SK-N-DZ (cell line): ENCODE data around the gene C19orf44.
A peak's percentile ranks its signal among the peaks of the same experiment; 100 is the strongest.
"Not testable (repeated sequence)": the region's sequence is repeated elsewhere in the genome, so short reads cannot be mapped to it uniquely, and the experiment has no call there.

Experiments
- DNase-seq: peaks from one replicate; pipeline ENCODE4 v3.0.0-alpha.2; 2015; ENCODE audit warnings: low spot score

C19orf44 gene

GRCh38 chr19:16466802-16467427 is 29.3 kb upstream of the C19orf44 start:
- DNase-seq: not testable (repeated sequence)

DNA sequence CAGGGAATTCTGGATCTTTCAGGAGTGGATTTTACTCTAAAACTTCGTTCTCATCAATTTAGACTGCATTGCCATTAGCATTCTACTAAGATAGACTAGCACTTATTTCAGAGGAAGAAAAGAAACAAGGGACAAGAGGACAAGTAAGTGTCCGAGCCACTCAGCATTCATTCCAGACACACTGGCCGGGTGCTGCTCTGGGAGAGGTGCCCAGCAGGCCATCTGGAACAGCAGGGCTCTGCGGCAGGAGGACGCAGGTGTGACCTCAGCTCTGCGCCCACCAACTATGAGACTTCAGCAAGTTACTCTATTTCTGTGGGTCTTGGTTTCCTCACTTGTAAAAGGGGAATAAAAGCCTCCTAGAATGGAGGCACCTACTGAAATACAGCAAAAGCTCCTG is 28.6 kb upstream of the C19orf44 start:
- no peak for DNase-seq

DNA sequence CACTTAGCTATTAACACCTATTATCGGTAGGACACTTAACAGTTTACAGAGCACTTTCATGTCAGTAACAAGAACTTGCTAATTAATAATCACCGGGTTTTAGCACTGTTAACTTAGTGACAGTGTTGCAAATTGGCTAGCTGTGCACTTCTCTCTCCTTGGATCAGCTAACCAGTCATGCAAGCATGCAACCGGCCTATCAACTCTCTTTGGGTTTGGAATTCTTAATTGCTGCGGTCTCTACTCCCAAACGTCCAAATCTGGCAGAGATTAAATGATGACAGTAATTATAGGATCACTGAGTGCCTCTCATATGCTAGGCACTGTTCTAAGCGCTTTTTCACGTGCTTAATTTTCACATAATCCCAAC is 25.7 kb upstream of the C19orf44 start:
- DNase-seq: no peak

DNA sequence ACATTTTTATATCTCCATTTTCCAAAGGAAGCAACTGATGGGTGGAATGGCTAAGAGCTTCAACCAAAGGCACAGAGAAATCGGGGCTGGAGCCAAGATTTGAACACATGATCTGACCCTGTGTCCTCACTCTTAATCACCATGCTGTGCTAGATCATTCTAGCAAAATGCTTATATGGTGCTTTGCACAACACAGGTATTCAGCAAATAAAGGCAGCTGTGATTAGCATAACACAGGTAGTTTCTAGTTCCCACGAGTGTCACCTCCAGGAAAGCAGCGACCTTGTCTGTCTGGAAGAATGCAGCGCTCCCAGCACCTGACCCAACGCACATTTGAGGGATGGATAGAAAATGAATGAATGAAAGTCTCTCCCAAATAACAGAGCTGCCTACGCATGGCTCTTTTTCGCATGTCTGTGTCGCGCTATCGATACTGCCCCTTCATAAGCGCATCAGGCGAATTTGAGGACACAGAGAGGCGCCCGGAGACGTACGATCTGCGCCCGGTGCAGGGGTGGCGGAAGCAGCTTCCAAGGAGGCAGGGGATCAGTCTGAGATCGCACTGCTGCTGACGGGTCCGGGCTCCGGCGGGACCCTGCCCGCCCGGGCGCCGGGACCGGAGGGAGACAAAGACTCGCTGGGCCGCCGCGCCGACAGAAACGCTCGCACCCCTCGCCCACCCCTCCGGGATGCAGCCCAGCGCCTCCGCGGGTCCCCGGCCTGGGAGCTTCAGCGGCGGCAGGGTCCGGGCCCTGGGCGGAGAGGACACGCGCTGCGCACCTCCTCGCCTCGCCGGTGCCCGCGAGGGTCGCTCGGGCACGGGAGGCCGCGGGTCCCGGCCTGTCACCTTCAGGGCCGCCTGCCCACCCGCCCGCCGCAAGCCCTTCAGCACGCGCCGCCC is 25.0 kb upstream of the C19orf44 start:
- no peak for DNase-seq

DNA sequence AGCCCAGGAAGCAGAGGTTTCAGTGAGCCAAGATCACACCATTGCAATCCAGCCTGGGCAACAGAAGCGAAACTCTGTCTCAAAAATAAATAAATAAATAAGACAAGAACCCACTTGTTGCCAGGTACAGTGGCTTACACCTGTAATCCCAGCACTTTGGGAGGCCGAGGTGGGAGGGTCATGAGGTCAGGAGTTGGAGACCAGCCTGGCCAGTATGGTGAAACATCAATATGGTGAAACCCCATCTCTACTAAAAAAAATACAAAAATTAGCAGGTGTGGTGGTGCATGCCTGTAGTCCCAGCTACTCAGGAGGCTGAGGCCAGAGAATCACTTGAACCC is 23.7 kb upstream of the C19orf44 start:
- not testable (repeated sequence) for DNase-seq

GRCh38 chr19:16472992-16473391 is 23.2 kb upstream of the C19orf44 start:
- no peak for DNase-seq

GRCh38 chr19:16473875-16474392 is 22.3 kb upstream of the C19orf44 start:
- DNase-seq: no peak

- peak; percentile 26 for DNase-seq
These were observed 19.8 kb upstream of the C19orf44 start for GRCh38 chr19:16476401-16476800.

- no peak for DNase-seq
These were observed 18.9 kb upstream of the C19orf44 start for GRCh38 chr19:16477311-16477710.

DNA sequence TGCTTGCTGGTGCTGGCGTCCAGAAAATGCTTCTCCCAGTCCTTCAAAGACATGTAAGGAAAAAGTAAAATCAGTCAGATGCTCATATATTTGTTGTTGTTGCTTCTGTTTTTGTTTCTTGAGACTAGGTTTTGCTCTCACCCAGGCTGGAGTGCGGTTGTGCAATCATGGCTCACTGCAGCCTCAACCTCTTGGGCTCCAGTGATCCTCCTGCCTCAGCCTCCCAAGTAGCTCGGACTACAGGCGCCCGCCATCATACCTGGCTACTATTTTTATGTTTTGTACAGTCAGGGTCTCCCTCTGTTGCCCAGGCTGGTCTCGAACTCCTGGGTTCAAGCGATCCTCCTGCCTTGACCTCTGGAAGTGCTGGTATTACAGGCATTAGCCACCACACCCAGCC is 13.4 kb upstream of the C19orf44 start:
- DNase-seq: no peak

DNA sequence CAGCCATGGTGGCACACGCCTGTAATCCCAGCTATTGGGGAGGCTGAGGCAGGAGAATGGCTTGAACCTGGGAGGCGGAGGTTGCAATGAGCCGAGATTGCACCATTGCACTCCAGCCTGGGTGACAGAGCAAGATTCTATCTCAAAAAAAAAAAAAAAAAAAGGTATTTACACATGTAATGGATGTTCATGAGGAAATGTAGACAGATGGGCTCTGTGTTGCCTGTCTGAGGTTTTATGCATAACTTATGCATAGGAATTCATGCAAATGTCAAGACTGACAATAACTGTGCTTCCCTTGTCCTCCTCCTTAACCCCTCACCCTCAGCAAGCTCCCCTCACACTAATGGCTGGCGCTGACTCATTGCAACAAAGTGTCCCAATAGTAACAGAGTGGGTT is 9.7 kb upstream of the C19orf44 start:
- not testable (repeated sequence) for DNase-seq

DNA sequence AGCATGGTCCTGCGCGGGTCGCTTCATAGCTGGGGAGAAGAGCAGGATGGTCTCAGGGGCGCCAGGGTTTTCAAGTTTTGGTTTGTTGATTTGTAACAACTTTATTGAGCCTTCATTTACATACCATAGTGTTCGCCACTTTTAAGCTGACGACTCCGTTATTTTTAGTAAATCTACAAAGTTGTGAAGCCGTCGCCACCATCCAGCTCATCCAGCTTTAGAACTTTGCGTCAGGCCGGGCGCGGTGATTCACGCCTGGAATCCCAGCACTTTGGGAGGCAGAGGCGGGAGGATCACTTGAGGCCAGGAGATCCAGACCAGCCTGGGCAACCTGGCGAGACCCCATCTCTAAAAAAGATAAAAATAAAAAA is 404 bp downstream of the C19orf44 start:
- no peak for DNase-seq

DNA sequence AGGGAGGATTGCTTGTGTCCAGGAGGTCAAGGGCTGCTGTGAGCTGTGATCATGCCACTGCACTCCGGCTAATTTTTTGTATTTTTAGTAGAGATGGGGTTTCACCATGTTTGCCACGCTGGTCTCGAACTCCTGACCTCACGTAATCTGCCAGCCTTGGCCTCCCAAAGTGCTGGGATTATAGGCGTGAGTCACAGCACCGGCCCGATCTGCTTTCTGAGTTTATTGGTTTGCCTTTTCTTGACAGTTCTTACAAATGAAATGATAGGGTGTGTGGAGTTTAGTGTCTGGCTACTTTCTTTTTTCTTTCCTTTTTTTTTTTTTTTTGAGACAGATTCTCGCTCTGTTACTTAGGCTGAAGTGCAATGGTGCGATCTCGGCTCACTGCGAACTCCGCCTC is 848 bp downstream of the C19orf44 start:
- no peak for DNase-seq

DNA sequence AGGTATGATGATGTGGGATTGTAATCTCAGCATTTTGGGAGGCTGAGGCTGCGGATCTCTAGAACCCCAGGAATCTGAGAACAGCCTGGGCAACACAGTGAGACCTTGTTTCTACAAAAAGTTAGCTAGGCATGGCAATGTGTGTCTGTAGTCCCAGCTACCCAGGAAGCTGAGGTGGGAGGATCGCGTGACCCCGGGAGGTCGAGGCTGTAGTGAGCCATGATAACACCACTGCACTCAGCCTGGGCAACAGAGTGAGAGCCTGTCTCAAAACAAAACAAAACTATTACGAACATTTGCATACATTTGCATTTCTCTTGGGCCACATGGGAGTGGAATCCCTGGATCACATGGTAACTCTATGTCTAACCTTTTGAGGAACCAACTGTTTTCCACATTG is 1.6 kb downstream of the C19orf44 start:
- no peak for DNase-seq

GRCh38 chr19:16504271-16504670 is 8.1 kb downstream of the C19orf44 start:
- no peak for DNase-seq

- not testable (repeated sequence) for DNase-seq
These were observed 10.0 kb downstream of the C19orf44 start for GRCh38 chr19:16506161-16506560.

DNA sequence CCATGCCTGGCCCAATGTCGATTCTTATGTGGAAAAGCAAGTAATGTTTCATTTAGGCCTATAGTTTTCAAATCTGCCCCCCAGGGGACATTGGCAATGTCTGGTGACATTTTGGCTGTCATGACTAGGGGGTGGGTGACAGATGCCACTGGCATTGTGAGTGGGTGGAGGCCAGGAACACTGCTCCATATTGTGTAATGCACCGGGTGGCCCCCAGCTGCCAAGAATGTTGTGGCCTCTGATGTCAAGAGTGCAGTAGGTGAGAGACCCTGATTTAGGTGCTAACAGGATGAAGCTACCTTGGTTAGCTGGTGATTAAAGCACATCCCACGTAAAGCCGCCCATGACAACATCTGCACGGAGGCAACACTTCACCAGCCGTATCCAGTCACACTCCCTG is 10.8 kb downstream of the C19orf44 start:
- no peak for DNase-seq

DNA sequence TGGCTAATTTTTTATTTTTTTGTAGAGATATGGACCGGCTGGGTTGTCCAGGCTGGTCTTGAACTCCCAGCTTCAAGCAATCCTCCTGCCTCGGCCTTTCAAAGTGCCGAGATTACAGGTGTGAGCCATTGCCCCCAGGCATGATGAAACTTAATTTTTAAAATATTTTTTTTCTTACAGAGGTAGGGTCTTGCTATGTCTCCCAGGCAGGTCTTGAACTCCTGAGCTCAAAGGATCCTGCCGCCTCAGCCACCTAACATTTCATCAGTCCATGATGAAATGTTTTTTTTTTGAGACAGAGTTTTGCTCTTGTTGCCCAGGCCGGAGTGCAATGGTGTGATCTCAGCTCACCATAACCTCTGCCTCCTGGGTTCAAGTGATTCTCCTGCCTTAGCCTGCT is 12.4 kb downstream of the C19orf44 start:
- no peak for DNase-seq

GRCh38 chr19:16509141-16510061 is 13.2 kb downstream of the C19orf44 start:
- no peak for DNase-seq

GRCh38 chr19:16512611-16513010 is 16.4 kb downstream of the C19orf44 start:
- not testable (repeated sequence) for DNase-seq

DNA sequence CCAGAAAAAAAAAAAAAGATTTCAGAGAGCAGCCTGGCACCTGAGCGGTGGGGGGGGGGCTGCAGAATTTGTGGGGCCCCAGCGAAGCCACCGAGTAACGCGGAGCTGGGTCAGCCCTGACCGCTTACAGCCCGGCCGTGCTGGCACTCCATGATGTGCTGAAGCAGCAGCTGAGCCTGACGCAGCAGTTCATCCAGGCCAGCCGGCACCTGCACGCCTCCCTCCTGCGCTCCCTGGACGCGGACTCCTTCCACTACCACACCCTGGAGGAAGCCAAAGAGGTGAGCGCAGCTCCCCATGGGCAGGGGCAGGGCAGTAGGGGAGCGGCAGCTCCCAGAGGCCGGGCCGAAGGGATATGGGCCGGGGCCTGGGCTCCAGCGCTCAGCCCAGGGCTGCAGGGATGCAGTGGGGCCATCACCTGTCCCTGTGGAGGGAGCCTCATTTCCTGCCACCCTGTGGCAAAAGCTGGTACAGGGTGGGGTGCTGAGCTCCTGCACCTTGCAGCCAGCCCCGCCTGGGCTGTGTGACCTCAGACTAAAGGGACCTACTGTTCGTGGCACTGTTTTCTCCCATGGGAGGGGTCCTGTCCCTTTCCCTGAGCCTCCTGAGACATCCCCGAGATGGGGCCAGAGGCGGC is 18.3 kb downstream of the C19orf44 start:
- DNase-seq: no peak

DNA sequence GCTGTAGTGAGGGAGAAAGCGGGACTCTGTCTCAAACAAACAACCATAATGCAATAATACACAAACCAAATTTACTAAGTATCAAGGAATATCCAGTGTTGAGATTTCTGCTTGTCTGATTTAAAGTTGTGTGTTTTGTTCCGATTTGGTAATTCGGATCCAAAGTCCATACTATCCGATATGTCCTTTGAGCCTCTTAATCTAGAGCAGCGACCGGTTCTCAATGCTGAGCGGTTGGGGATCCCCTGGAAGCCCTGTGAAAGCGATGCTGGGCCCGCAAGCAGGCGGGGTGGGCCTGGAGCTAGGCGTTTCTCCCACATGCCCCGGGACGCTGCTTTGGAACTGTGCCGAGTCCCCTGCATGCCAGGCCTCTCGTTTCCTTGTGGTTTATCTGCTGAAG is 20.2 kb downstream of the C19orf44 start:
- DNase-seq: no peak
